HepG2 (cell line): ENCODE data around the gene FAM221B. TPM values are rescaled to one million over a fixed set of nuclear protein-coding genes. Genes with fewer than 3 reads are reported as not detected.

ENCODE experiments used
- ATAC-seq: fragments of 200-7000 bp; cut with Tn5 transposase; 3 replicates; pipeline ENCODE4 v1.9.1; 2020; ENCODE audit warnings: mild to moderate bottlenecking, moderate library complexity
- BruUV-seq: library from RNA; stranded (reverse); fragments of 400-500 nt; replicated peaks from 2 replicates; lab custom pipeline; 2021; lab: Mats Ljungman, UMichigan
- CTCF ChIA-PET: fragments of 300-600 bp; formaldehyde crosslinking; extraction: SDS; loops from one replicate; lab custom pipeline; 2021; ENCODE audit warnings: low total read pairs, inconsistent platforms, low intra/inter-chr PET ratio; lab: Yijun Ruan, JAX
- POLR2A ChIA-PET: fragments of 350-600 bp; sonication (Branson Sonifier 250); formaldehyde crosslinking; loops from one replicate; lab custom pipeline; 2020; ENCODE audit warnings: antibody characterized with exemption, inconsistent platforms; lab: Yijun Ruan, JAX
- DNase-seq: peaks from one replicate; pipeline ENCODE4 v3.0.0-alpha.2; 2015; ENCODE audit warnings: low spot score
- FAIRE-seq: peaks from 3 replicates; lab custom pipeline; 2011; peaks lifted over from hg19 to GRCh38; lab: Jason Lieb, UNC
- H2AFZ ChIP-seq: one replicate; pipeline ENCODE4 v1.6.1; 2011; ENCODE audit warnings: low read length, inconsistent platforms
- H3K27ac ChIP-seq: fragments of 300-600 bp; 3 replicates; pipeline ENCODE4 v1.8.0; 2011; ENCODE audit warnings: mixed run types, mild to moderate bottlenecking, mixed read lengths, low read length, inconsistent platforms; ENCODE audit not compliant: insufficient read depth; ENCODE audit errors: extremely low read length
- H3K27me3 ChIP-seq, 2 experiments: fragments of 200-600 bp in 1 of 2; 2 replicates in 1 of 2; 3 replicates in 1 of 2; pipeline versions ENCODE4 v1.6.0 to v1.8.0; 2011; ENCODE audit warnings: low read length in 2 of 2, mild to moderate bottlenecking in 2 of 2, moderate library complexity in 2 of 2, inconsistent platforms in 1 of 2; ENCODE audit not compliant: insufficient read depth in 2 of 2, control insufficient read depth in 1 of 2
- H3K36me3 ChIP-seq, 2 experiments: fragments of 200-600 bp in 1 of 2; replicated peaks in 1 of 2; 2 replicates in 1 of 2; 3 replicates in 1 of 2; pipeline versions ENCODE4 v1.5.1 to v1.8.0; 2011; ENCODE audit warnings: low read length in 2 of 2, inconsistent platforms in 1 of 2; ENCODE audit not compliant: insufficient read depth in 2 of 2, control insufficient read depth in 1 of 2
- H3K4me1 ChIP-seq: 2 replicates; pipeline ENCODE4 v1.5.1; 2012; ENCODE audit warnings: low read length, inconsistent platforms; ENCODE audit not compliant: insufficient read depth
- H3K4me2 ChIP-seq: 2 replicates; pipeline ENCODE4 v1.6.0; 2011; ENCODE audit warnings: low read depth, low read length, inconsistent platforms
- H3K4me3 ChIP-seq, 3 experiments: fragments of 200-600 bp in 1 of 3; sonication (generic), shearing (Covaris generic) in 1 of 3; replicated peaks in 1 of 3; 2 replicates each; pipeline ENCODE4 v1.5.1; 2011 to 2016; ENCODE audit warnings: low read length in 3 of 3, inconsistent platforms in 2 of 3, low read depth in 2 of 3, mild to moderate bottlenecking in 2 of 3, control low read depth in 1 of 3, mixed read lengths in 1 of 3; ENCODE audit not compliant: insufficient read depth in 1 of 3
- H3K79me2 ChIP-seq: one replicate; pipeline ENCODE4 v1.6.1; 2011; ENCODE audit warnings: low read length, inconsistent platforms; ENCODE audit not compliant: insufficient read depth
- H3K9ac ChIP-seq: 2 replicates; pipeline ENCODE4 v1.6.0; 2011; ENCODE audit warnings: mild to moderate bottlenecking, low read depth, low read length, inconsistent platforms; ENCODE audit not compliant: insufficient read depth
- H3K9me3 ChIP-seq: 2 replicates; pipeline ENCODE4 v1.5.1; 2012; ENCODE audit warnings: mild to moderate bottlenecking, low read length
- H4K20me1 ChIP-seq: 2 replicates; pipeline ENCODE4 v1.6.0; 2011; ENCODE audit warnings: inconsistent platforms, mild to moderate bottlenecking, low read length, moderate library complexity; ENCODE audit not compliant: insufficient read depth
- FOXA1 ChIP-seq, 2 experiments: fragments of 450-650 bp in 1 of 2; sonication (generic) in 1 of 2; formaldehyde crosslinking in 1 of 2; IDR thresholded peaks; 2 replicates each; pipeline versions ENCODE4 v1.4.0 to v1.6.1; 2016 to 2020; ENCODE audit warnings: missing genetic modification reagents in 1 of 2
- HMG20A ChIP-seq: IDR thresholded peaks from 2 replicates; pipeline ENCODE4 v1.6.1; 2016; ENCODE audit warnings: borderline replicate concordance
- KMT2A ChIP-seq: sonication (generic); formaldehyde crosslinking; IDR thresholded peaks from 2 replicates; pipeline ENCODE4 v1.4.0; 2020; ENCODE audit warnings: missing genetic modification reagents
- MAFF ChIP-seq: IDR thresholded peaks from 2 replicates; pipeline ENCODE4 v1.6.1; 2011; ENCODE audit warnings: low read depth, low read length, improper control_type of control experiment
- MAFK ChIP-seq, 2 experiments: IDR thresholded peaks in 1 of 2; conservative IDR thresholded peaks in 1 of 2; 2 replicates each; pipeline ENCODE4 v1.6.1; 2011; ENCODE audit warnings: improper control_type of control experiment in 2 of 2, low read length in 2 of 2
- SP5 ChIP-seq: IDR thresholded peaks from 2 replicates; pipeline ENCODE4 v1.6.1; 2016; ENCODE audit warnings: low read depth, borderline replicate concordance
- ZNF788 ChIP-seq: sonication (generic); formaldehyde crosslinking; IDR thresholded peaks from 2 replicates; pipeline ENCODE4 v1.5.0; 2020; ENCODE audit warnings: mild to moderate bottlenecking, missing genetic modification reagents, borderline replicate concordance
- WGBS: methylation state at CpG from one replicate; pipeline ENCODE4 v1.1.6; 2017; ENCODE audit warnings: low lambda C conversion rate; 5-methylcytosine and 5-hydroxymethylcytosine counted together
- in situ Hi-C: cut with HindIII; loops from 2 replicates; pipeline ENCODE4 v1.10.0; 2017; ENCODE audit warnings: low pct_unique_long_range_greater_than_20kb; ENCODE audit not compliant: extremely low pct_ligation_motif_present
- intact Hi-C: fragments of 100-400 bp; cut with micrococcal nuclease; formaldehyde crosslinking; loops from one replicate; pipeline ENCODE4 v1.10.0; 2022; ENCODE audit not compliant: unreplicated experiment
- polyA plus RNA-seq, 8 experiments: library from polyadenylated mRNA; depleted of rRNA in 3 of 8; stranded (reverse) in 7 of 8; unstranded in 1 of 8; fragments of >200 nt; fragmentation: Illumina TruSeq in 4 of 8; extraction: Trizol in 4 of 8; gene quantifications; 2 replicates each; pipeline versions ENCODE4 v1.2.1 to v1.2.3, GENCODE V29; 2011 to 2016; ENCODE audit warnings: low read depth in 4 of 8, missing spikeins in 1 of 8, mixed read lengths in 1 of 8; ENCODE audit not compliant: insufficient read depth in 1 of 8
- total RNA-seq, 5 experiments: library from RNA; depleted of rRNA; stranded (reverse); fragments of >200 nt; fragmentation: Illumina TruSeq; extraction: Trizol; gene quantifications; 2 replicates each; pipeline ENCODE4 v1.2.3, GENCODE V29; 2016; ENCODE audit warnings: low read depth in 1 of 5
- TF ChIP-seq, protein P1 (sequence below): sonication (generic); formaldehyde crosslinking; IDR thresholded peaks from 2 replicates; pipeline ENCODE4 v1.4.0; 2020; ENCODE audit warnings: missing genetic modification reagents
- TF ChIP-seq, protein P2 (sequence below): sonication (generic); formaldehyde crosslinking; IDR thresholded peaks from 2 replicates; pipeline ENCODE4 v1.9.0; 2022; ENCODE audit warnings: missing genetic modification reagents, mild to moderate bottlenecking, borderline replicate concordance
- TF ChIP-seq, protein P3 (sequence below): IDR thresholded peaks from 2 replicates; pipeline ENCODE4 v1.6.1; 2012; ENCODE audit warnings: low read length, improper control_type of control experiment
- TF ChIP-seq, protein P4 (sequence below): sonication (generic); formaldehyde crosslinking; conservative IDR thresholded peaks from 2 replicates; pipeline ENCODE4 v1.8.0; 2022; ENCODE audit warnings: missing genetic modification reagents
- TF ChIP-seq, protein P5 (sequence below): sonication (generic); formaldehyde crosslinking; IDR thresholded peaks from 2 replicates; pipeline ENCODE4 v1.4.0; 2020; ENCODE audit warnings: mild to moderate bottlenecking, missing genetic modification reagents

The FAM221B gene
- total and polyA plus RNA-seq, 2 of the 13 experiments (the other 11 are each of a cell fraction or from before 2014, with no cell fraction given): not detected

DNA sequence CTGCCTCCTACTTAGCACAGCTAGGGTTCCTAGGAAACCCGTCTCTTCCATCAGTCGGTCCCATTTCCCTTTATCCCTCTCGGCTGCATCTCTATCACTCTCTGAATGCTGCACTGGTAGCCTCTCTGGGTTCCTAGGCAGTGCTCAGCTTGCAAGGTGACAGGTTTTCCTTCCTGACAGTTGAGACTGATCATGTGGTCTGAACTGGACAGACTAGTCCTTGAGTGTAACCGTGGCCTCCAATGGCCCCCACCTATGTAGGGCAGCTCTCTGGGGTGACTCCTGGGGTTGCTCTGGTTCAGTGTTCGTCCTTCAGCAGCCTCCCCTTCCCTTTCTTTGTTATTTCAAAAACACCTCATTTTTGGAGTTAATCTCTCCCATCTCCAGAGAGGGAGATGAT is 4.3 kb upstream of the FAM221B start:
- peaks cover 68% of the 10 kb centered on the region for H3K4me1 ChIP-seq
- no peak for DNase-seq

More for the DNA sequence above, 4.3 kb upstream of the FAM221B start:
- ChIA-PET POLR2A (no interaction called here), CTCF (no interaction called here)
- Histone ChIP-seq H3K27me3 (no peaks in the 10 kb centered on the region), H2AFZ (no peak overlapping the region), H3K36me3 (no peaks in the 10 kb centered on the region), H3K9me3 (no peaks in the 10 kb centered on the region), H3K4me3 (no peak overlapping the region), H4K20me1 (no peaks in the 10 kb centered on the region), H3K27ac (no peak overlapping the region), H3K4me2 (no peak overlapping the region), H3K9ac (no peak overlapping the region), H3K79me2 (no peaks in the 10 kb centered on the region)
- intact Hi-C loops: no loop called here
- ATAC-seq (no peak), FAIRE-seq (no peak)
- in situ Hi-C loops: no loop called here
- no TSS peak for BruUV-seq
- TF ChIP-seq, protein P1, sequence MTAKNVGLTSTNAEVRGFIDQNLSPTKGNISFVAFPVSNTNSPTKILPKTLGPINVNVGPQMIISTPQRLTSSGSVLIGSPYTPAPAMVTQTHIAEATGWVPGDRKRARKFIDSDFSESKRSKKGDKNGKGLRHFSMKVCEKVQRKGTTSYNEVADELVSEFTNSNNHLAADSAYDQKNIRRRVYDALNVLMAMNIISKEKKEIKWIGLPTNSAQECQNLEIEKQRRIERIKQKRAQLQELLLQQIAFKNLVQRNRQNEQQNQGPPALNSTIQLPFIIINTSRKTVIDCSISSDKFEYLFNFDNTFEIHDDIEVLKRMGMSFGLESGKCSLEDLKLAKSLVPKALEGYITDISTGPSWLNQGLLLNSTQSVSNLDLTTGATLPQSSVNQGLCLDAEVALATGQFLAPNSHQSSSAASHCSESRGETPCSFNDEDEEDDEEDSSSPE (CRISPR knock-in tag): no peak
- TF ChIP-seq, protein P2, sequence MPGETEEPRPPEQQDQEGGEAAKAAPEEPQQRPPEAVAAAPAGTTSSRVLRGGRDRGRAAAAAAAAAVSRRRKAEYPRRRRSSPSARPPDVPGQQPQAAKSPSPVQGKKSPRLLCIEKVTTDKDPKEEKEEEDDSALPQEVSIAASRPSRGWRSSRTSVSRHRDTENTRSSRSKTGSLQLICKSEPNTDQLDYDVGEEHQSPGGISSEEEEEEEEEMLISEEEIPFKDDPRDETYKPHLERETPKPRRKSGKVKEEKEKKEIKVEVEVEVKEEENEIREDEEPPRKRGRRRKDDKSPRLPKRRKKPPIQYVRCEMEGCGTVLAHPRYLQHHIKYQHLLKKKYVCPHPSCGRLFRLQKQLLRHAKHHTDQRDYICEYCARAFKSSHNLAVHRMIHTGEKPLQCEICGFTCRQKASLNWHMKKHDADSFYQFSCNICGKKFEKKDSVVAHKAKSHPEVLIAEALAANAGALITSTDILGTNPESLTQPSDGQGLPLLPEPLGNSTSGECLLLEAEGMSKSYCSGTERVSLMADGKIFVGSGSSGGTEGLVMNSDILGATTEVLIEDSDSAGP (CRISPR knock-in tag): no peak
- TF ChIP-seq FOXA1 (IDR thresholded peaks at IDR 0.05) (no peak), FOXA1 (CRISPR knock-in tag; IDR thresholded peaks at IDR 0.05) (no peak), ZNF788 (CRISPR knock-in tag) (no peak), HMG20A (no peak), SP5 (CRISPR knock-in tag) (no peak), KMT2A (CRISPR knock-in tag) (no peak), MAFF (no peak), MAFK (conservative IDR thresholded peaks at IDR 0.05 in 1 of 2, IDR thresholded peaks at IDR 0.05 in 1 of 2; ENCODE audit: low read length in 2 of 2) (no peak)
- TF ChIP-seq, protein P3, sequence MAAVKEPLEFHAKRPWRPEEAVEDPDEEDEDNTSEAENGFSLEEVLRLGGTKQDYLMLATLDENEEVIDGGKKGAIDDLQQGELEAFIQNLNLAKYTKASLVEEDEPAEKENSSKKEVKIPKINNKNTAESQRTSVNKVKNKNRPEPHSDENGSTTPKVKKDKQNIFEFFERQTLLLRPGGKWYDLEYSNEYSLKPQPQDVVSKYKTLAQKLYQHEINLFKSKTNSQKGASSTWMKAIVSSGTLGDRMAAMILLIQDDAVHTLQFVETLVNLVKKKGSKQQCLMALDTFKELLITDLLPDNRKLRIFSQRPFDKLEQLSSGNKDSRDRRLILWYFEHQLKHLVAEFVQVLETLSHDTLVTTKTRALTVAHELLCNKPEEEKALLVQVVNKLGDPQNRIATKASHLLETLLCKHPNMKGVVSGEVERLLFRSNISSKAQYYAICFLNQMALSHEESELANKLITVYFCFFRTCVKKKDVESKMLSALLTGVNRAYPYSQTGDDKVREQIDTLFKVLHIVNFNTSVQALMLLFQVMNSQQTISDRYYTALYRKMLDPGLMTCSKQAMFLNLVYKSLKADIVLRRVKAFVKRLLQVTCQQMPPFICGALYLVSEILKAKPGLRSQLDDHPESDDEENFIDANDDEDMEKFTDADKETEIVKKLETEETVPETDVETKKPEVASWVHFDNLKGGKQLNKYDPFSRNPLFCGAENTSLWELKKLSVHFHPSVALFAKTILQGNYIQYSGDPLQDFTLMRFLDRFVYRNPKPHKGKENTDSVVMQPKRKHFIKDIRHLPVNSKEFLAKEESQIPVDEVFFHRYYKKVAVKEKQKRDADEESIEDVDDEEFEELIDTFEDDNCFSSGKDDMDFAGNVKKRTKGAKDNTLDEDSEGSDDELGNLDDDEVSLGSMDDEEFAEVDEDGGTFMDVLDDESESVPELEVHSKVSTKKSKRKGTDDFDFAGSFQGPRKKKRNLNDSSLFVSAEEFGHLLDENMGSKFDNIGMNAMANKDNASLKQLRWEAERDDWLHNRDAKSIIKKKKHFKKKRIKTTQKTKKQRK: no peak
- TF ChIP-seq, protein P4, sequence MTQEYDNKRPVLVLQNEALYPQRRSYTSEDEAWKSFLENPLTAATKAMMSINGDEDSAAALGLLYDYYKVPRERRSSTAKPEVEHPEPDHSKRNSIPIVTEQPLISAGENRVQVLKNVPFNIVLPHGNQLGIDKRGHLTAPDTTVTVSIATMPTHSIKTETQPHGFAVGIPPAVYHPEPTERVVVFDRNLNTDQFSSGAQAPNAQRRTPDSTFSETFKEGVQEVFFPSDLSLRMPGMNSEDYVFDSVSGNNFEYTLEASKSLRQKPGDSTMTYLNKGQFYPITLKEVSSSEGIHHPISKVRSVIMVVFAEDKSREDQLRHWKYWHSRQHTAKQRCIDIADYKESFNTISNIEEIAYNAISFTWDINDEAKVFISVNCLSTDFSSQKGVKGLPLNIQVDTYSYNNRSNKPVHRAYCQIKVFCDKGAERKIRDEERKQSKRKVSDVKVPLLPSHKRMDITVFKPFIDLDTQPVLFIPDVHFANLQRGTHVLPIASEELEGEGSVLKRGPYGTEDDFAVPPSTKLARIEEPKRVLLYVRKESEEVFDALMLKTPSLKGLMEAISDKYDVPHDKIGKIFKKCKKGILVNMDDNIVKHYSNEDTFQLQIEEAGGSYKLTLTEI (CRISPR knock-in tag): no peak
- TF ChIP-seq, protein P5, sequence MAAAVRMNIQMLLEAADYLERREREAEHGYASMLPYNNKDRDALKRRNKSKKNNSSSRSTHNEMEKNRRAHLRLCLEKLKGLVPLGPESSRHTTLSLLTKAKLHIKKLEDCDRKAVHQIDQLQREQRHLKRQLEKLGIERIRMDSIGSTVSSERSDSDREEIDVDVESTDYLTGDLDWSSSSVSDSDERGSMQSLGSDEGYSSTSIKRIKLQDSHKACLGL (CRISPR knock-in tag): no peak
- 65% methylated on average over 5 of the region's 5 CpGs for WGBS
